Body of pancreas (tissue), 4 donors: Measurements from ENCODE around the gene VGF. TPM values are rescaled to one million over a fixed set of nuclear protein-coding genes. Genes with fewer than 3 reads are reported as not detected.

Experiments
- ATAC-seq: fragments of 150-250 bp; one replicate; pipeline ENCODE4 v1.9.1; 2016
- DNase-seq, 4 donors: peaks; one replicate each; pipeline ENCODE4 v3.0.0-alpha.2; 2019
- H3K27ac ChIP-seq, 4 donors: fragments of 200-600 bp; sonication (generic); 1 replicate in 3 of 4; 2 replicates in 1 of 4; pipeline versions ENCODE4 v1.5.1 to v1.6.1; 2016 to 2019; ENCODE audit warnings: mild to moderate bottlenecking in 1 of 4, mixed read lengths in 1 of 4, moderate library complexity in 1 of 4
- H3K27me3 ChIP-seq, 2 donors: fragments of 200-600 bp; sonication (generic); one replicate each; pipeline ENCODE4 v1.6.0; 2016; ENCODE audit warnings: mild to moderate bottlenecking in 1 of 2
- H3K36me3 ChIP-seq, 2 donors: fragments of 200-600 bp; sonication (generic); replicated peaks in 1 of 2; 2 replicates each; pipeline ENCODE4 v1.5.1; 2016; ENCODE audit warnings: low read depth in 2 of 2; ENCODE audit not compliant: insufficient read depth in 1 of 2
- H3K4me1 ChIP-seq: fragments of 200-600 bp; sonication (generic); one replicate; pipeline ENCODE4 v1.6.0; 2016
- H3K4me3 ChIP-seq, 2 donors: fragments of 200-600 bp; sonication (generic); 1 replicate in 1 of 2; 2 replicates in 1 of 2; pipeline ENCODE4 v1.5.1; 2016 to 2019
- H3K9me3 ChIP-seq, 3 donors: fragments of 200-600 bp; sonication (generic); 1 replicate in 2 of 3; 2 replicates in 1 of 3; pipeline ENCODE4 v1.5.1; 2016
- CTCF ChIP-seq, 7 experiments: fragments of 450-650 bp in 4 of 7; fragments of 200-600 bp in 3 of 7; sonication (generic) in 3 of 7; IDR thresholded peaks; one replicate each; pipeline ENCODE4 v1.5.1; 2016 to 2019; ENCODE audit warnings: antibody characterized with exemption in 7 of 7
- POLR2A ChIP-seq, 3 donors: fragments of 450-650 bp; IDR thresholded peaks; one replicate each; pipeline ENCODE4 v1.6.1; 2016; ENCODE audit warnings: antibody characterized with exemption in 3 of 3, mild to moderate bottlenecking in 2 of 3
- WGBS, 2 donors: methylation state at CpG; one replicate each; pipeline ENCODE4 v1.1.5; 2017; 5-methylcytosine and 5-hydroxymethylcytosine counted together
- intact Hi-C: fragments of 100-400 bp; cut with DNase I; formaldehyde crosslinking; loops from one replicate; pipeline ENCODE4 v1.15.1; 2023
- total RNA-seq, 2 donors: library from RNA; depleted of rRNA; stranded (reverse); fragments of >200 nt; gene quantifications; one replicate each; pipeline ENCODE4 v1.1.0, GENCODE V29; 2016

VGF gene
- total RNA-seq, 2 donors from 2014 or later, result 3.0 to 4.9 TPM

DNA sequence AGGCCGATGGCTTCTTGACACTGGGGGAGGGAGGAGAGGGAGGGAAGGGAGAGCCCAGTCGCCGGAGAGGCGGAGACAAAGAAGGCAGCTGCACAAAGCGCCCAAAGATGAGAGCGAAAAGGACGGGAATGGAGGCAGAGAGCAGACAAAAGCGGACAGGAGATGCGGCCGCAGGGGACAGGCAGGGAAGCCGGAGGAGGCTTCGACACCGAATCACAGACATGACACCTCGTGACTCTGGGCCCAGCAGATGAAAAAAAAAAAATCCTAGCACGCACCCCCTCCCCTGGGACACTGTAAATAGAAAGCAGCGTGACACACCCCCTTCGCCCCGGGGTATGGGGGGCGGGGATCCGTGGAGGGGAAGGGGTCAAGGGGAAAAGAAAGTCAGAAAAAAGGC is 13.7 kb upstream of the VGF start:
- Histone ChIP-seq H3K27ac (no peak overlapping the region), H3K27me3 (peaks cover 0 to 59% of the 10 kb centered on the region in 2 donors), H3K9me3 (no peaks in the 10 kb centered on the region), H3K4me3 (no peak overlapping the region), H3K36me3 (no peaks in the 10 kb centered on the region), H3K4me1 (peaks cover 17% of the 10 kb centered on the region)
- intact Hi-C loops, result no loop called here
- no peak for DNase-seq
- no peak for ATAC-seq
- no peak for TF ChIP-seq POLR2A (IDR thresholded peaks at IDR 0.05)
- no peak for TF ChIP-seq CTCF (IDR thresholded peaks at IDR 0.05)
- 2% methylated on average over 18 to 20 of the region's 20 CpGs for WGBS, 2 donors

DNA sequence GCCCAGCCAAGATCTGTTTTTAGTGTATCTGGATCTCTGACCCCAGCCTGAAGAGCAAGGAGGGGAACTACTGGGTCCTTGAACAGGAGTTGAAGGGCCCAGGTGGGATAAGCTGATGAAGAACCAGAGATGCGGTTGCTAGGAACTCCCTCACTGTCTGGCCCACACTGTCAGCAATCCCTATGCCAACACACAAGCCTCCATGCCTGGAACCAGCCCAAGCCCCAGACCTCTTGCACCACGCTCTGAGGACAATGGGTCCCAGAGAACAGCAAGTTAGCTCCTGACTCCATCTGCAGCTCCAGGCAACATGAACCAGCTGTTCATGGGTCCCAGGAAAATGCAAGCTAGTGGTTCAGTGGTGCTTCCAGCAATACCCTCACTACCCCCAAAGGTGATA is 12.3 kb upstream of the VGF start:
- Histone ChIP-seq H3K4me1 (peaks cover 31% of the 10 kb centered on the region), H3K27ac (no peak overlapping the region), H3K9me3 (no peaks in the 10 kb centered on the region), H3K27me3 (peaks cover 0 to 73% of the 10 kb centered on the region in 2 donors), H3K36me3 (no peaks in the 10 kb centered on the region), H3K4me3 (no peak overlapping the region)
- no peak for TF ChIP-seq CTCF (IDR thresholded peaks at IDR 0.05)
- TF ChIP-seq POLR2A (IDR thresholded peaks at IDR 0.05), result no peak
- intact Hi-C loops, result no loop called here
- WGBS, 2 donors, result 86 to 100% methylated on average over 1 to 2 of the region's 2 CpGs
- no peak for ATAC-seq
- peak in 1 of 4 donors; percentile 50 for DNase-seq

GRCh38 chr7:101175664-101176063 is 10.3 kb upstream of the VGF start:
- Histone ChIP-seq H3K4me1 (peaks cover 42% of the 10 kb centered on the region), H3K4me3 (no peak overlapping the region), H3K9me3 (no peaks in the 10 kb centered on the region), H3K36me3 (no peaks in the 10 kb centered on the region), H3K27ac (no peak overlapping the region), H3K27me3 (peaks cover 0 to 82% of the 10 kb centered on the region in 2 donors)
- ATAC-seq (no peak), DNase-seq (no peak)
- intact Hi-C loops, result no loop called here
- TF ChIP-seq POLR2A (IDR thresholded peaks at IDR 0.05) (no peak), CTCF (IDR thresholded peaks at IDR 0.05) (no peak)
- WGBS, 2 donors, result 35 to 40% methylated on average over 3 of the region's 3 CpGs

- intact Hi-C loops, result no loop called here
- peaks cover 0 to 72% of the 10 kb centered on the region in 2 donors for H3K27me3 ChIP-seq
- H3K4me1 ChIP-seq, result peaks cover 41% of the 10 kb centered on the region
- H3K4me3 ChIP-seq, result no peak overlapping the region
- no peak for ATAC-seq
- H3K9me3 ChIP-seq, result no peaks in the 10 kb centered on the region
- no peak for DNase-seq
- TF ChIP-seq POLR2A (IDR thresholded peaks at IDR 0.05) (no peak), CTCF (IDR thresholded peaks at IDR 0.05) (no peak)
- H3K27ac ChIP-seq, result no peak overlapping the region
- H3K36me3 ChIP-seq, result no peaks in the 10 kb centered on the region
- 11 to 17% methylated on average over 6 to 27 of the region's 28 CpGs for WGBS, 2 donors
Measured at GRCh38 chr7:101174322-101174854, 9.0 kb upstream of the VGF start.

DNA sequence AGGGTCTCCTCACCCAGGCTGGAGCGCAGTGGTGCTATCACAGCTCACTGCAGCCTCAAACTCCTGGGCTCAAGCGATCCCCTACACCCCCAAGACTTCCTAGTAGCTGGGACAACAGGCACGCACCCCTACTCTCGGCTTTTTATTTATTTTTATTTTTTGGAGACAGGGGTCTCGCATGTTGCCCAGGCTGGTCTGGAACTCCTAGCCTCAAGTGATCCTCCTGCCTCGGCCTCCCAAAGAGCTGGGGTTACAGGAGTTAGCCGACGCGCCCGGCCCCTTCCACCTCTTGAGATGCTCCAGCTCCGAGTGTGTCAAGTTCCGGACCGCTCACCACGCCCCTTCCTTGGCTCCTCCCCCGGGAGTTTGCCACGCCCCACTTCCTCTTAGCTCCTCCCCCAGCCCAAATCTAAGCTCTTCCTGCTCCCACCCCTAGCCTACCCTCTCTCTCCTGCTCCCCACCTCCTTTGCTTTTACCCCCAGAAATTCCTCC is 8.4 kb upstream of the VGF start:
- peak in 2 of 4 donors; percentile 17 to 31 for DNase-seq
- H3K4me3 ChIP-seq, result no peak overlapping the region
- 6 to 7% methylated on average over 12 to 16 of the region's 16 CpGs for WGBS, 2 donors
- no peaks in the 10 kb centered on the region for H3K9me3 ChIP-seq
- ATAC-seq, result no peak
- intact Hi-C loops, result no loop called here
- H3K36me3 ChIP-seq, result no peaks in the 10 kb centered on the region
- H3K27me3 ChIP-seq, result peaks cover 0 to 73% of the 10 kb centered on the region in 2 donors
- TF ChIP-seq POLR2A (IDR thresholded peaks at IDR 0.05) (no peak), CTCF (IDR thresholded peaks at IDR 0.05) (no peak)
- H3K4me1 ChIP-seq, result peaks cover 38% of the 10 kb centered on the region
- no peak overlapping the region for H3K27ac ChIP-seq
